Pancreas (tissue), 10 donors: ENCODE data around the gene GBX1. TPM values are rescaled to one million over a fixed set of nuclear protein-coding genes. Genes with fewer than 3 reads are reported as not detected.

Experiments
- ATAC-seq, 4 donors: fragments of 200-7000 bp; cut with Tn5 transposase; one replicate each; pipeline versions ENCODE4 v1.8.0 to v1.9.1; 2020; ENCODE audit warnings: mild to moderate bottlenecking in 4 of 4, moderate library complexity in 4 of 4
- DNase-seq, 6 donors: peaks; one replicate each; pipeline ENCODE4 v3.0.0-alpha.2; 2020
- FAIRE-seq: peaks from 2 replicates; lab custom pipeline; 2012; peaks lifted over from hg19 to GRCh38; lab: Jason Lieb, UNC
- H3K27ac ChIP-seq, 4 donors: fragments of 200-600 bp; sonication (generic); 1 replicate in 3 of 4; 2 replicates in 1 of 4; pipeline versions ENCODE4 v1.5.0 to v1.8.0; 2020
- H3K27me3 ChIP-seq, 4 donors: fragments of 200-600 bp; one replicate each; pipeline ENCODE4 v1.8.0; 2021
- H3K36me3 ChIP-seq, 3 donors: fragments of 200-600 bp; sonication (generic) in 1 of 3; one replicate each; pipeline versions ENCODE4 v1.5.0 to v1.8.0; 2020 to 2021
- H3K4me1 ChIP-seq, 3 donors: fragments of 200-600 bp; one replicate each; pipeline ENCODE4 v1.8.0; 2021
- H3K4me3 ChIP-seq, 4 donors: fragments of 200-600 bp; sonication (generic) in 2 of 4; one replicate each; pipeline versions ENCODE4 v1.5.0 to v1.8.0; 2020 to 2021
- H3K9me3 ChIP-seq, 4 donors: fragments of 200-600 bp; one replicate each; pipeline ENCODE4 v1.8.0; 2021
- CTCF ChIP-seq, 4 donors: fragments of 200-600 bp; sonication (generic) in 3 of 4; IDR thresholded peaks; one replicate each; pipeline versions ENCODE4 v1.5.0 to v1.8.0; 2021; ENCODE audit warnings: antibody characterized with exemption in 4 of 4
- WGBS, 2 donors: extraction: QIAGEN DNeasy Blood & Tissue Kit; methylation state at CpG; one replicate each; pipeline ENCODE4 v1.1.7; 2013; 5-methylcytosine and 5-hydroxymethylcytosine counted together
- intact Hi-C, 3 donors: fragments of 100-400 bp; cut with DNase I; formaldehyde crosslinking; loops; one replicate each; pipeline versions ENCODE4 v1.11.1 to v1.14.2; 2022
- polyA plus RNA-seq, 2 donors: library from polyadenylated mRNA; stranded (reverse); fragments of 200-250 nt; gene quantifications; one replicate each; pipeline ENCODE4 v1.2.3, GENCODE V29; 2013
- total RNA-seq, 6 donors: library from RNA; stranded (reverse); fragmentation: NEBNext Ultra II Directional in 4 of 6; extraction: Animal tissue kit (Norgen Biotek cat#: 25700) in 4 of 6; gene quantifications; one replicate each; pipeline versions ENCODE4 v1.2.1 to v1.2.4, GENCODE V29; 2021 to 2023
- donor health status: healthy with polysubstance abuse.
- donor health status: DM: no; HTN: no; CAD: no; lungs with moderate emphysema.
- donor health status: DM: no; HTN: no; CAD: no.
- donor health status: control.
- donor health status: control.
- donor health status: Bipolar disorder and iron deficiency.
- donor health status: DM: yes; HTN: yes; CAD: no.
- donor health status: DM: no; HTN: no; CAD: no.
- donor health status: DM: no; HTN: no; CAD: no.
- donor health status: DM: yes; HTN: yes; CAD: no.

GBX1 gene
- total and polyA plus RNA-seq, 8 donors = not detected

GRCh38 chr7:151185762-151186639 lies 18.5 kb upstream of the GBX1 start:
- 81 to 89% methylated on average over 16 of the region's 16 CpGs for WGBS, 2 donors
- no peak for FAIRE-seq
- intact Hi-C loops = no loop called here

DNA sequence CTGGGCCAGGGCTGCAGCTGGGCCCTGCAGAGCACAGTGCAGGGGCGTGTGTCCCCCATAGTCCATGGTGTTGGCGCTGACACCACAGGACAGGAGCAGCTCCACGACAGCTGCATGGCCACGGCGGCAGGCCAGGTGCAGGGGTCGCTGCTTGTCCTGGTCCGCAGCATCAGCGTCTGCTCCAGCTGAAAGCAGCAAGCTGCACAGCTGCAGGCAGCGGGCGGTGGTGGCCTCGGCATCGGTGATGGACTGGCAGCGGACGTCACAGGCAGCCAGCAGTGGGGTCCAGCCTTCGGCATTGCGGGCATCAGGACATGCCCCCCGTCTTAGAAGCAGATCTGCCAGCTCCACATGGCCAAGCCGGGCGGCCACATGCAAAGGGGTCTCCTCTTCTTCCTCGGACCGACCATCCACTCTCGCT lies 13.5 kb upstream of the GBX1 start:
- no peak for TF ChIP-seq CTCF (IDR thresholded peaks at IDR 0.05)
- no peaks in the 10 kb centered on the region for H3K36me3 ChIP-seq
- no peak for ATAC-seq
- FAIRE-seq = no peak
- intact Hi-C loops = no loop called here
- no peaks in the 10 kb centered on the region for H3K4me1 ChIP-seq
- H3K27ac ChIP-seq = no peak overlapping the region
- DNase-seq = no peak
- H3K9me3 ChIP-seq = no peaks in the 10 kb centered on the region
- WGBS, 2 donors = 71 to 80% methylated on average over 21 to 22 of the region's 22 CpGs
- no peaks in the 10 kb centered on the region for H3K27me3 ChIP-seq
- no peak overlapping the region for H3K4me3 ChIP-seq

More at GRCh38 chr7:151185762-151186639, 18.5 kb upstream of the GBX1 start:
- ATAC-seq (no peak), DNase-seq (peak in 1 of 6 donors; percentile 17)
- Histone ChIP-seq H3K4me1 (no peaks in the 10 kb centered on the region), H3K27me3 (no peaks in the 10 kb centered on the region), H3K27ac (no peak overlapping the region), H3K36me3 (no peaks in the 10 kb centered on the region), H3K4me3 (no peak overlapping the region), H3K9me3 (no peaks in the 10 kb centered on the region)
- TF ChIP-seq CTCF (IDR thresholded peaks at IDR 0.05) = no peak

DNA sequence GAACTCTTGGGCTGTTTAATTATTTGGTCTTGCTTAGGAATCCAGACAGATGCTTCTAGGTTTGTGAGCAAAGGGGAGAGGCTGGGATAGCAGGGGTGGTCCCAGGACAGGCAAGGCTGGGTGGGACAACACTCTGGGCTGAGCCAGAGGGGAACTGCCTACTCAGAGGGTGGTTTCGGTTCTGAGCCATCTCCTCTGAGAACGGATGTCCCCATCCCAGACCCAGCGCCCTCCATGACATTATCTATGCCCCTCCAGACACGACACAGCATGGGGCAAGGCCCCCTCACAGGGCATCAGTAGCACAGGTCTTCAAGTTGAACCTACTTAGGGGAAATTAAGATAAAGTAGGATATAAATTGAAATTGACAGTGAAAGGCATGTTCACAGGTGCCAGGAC lies 12.5 kb upstream of the GBX1 start:
- WGBS, 2 donors = 61 to 65% methylated on average over 4 of the region's 4 CpGs
- Histone ChIP-seq H3K4me3 (no peak overlapping the region), H3K27ac (no peak overlapping the region), H3K36me3 (no peaks in the 10 kb centered on the region), H3K27me3 (peaks cover 0 to 4% (median 0%) of the 10 kb centered on the region in 4 donors), H3K4me1 (no peaks in the 10 kb centered on the region), H3K9me3 (no peaks in the 10 kb centered on the region)
- ATAC-seq = no peak
- FAIRE-seq = no peak
- intact Hi-C loops = no loop called here
- DNase-seq = no peak
- TF ChIP-seq CTCF (IDR thresholded peaks at IDR 0.05) = no peak

- H3K4me3 ChIP-seq = no peak overlapping the region
- ATAC-seq = no peak
- DNase-seq = no peak
- H3K27me3 ChIP-seq = peaks cover 0 to 5% (median 2%) of the 10 kb centered on the region in 4 donors
- WGBS, 2 donors = 65 to 71% methylated on average over 8 of the region's 8 CpGs
- H3K4me1 ChIP-seq = no peaks in the 10 kb centered on the region
- no peak for FAIRE-seq
- no peaks in the 10 kb centered on the region for H3K36me3 ChIP-seq
- H3K9me3 ChIP-seq = no peaks in the 10 kb centered on the region
- TF ChIP-seq CTCF (IDR thresholded peaks at IDR 0.05) = no peak
- H3K27ac ChIP-seq = no peak overlapping the region
- intact Hi-C loops = no loop called here
Observed at GRCh38 chr7:151179287-151179860, 11.9 kb upstream of the GBX1 start.

- intact Hi-C loops = no loop called here
- H3K27ac ChIP-seq = no peak overlapping the region
- H3K9me3 ChIP-seq = no peaks in the 10 kb centered on the region
- no peak overlapping the region for H3K4me3 ChIP-seq
- no peak for FAIRE-seq
- no peak for DNase-seq
- H3K4me1 ChIP-seq = no peaks in the 10 kb centered on the region
- peaks cover 0 to 9% (median 3%) of the 10 kb centered on the region in 4 donors for H3K27me3 ChIP-seq
- no peak for TF ChIP-seq CTCF (IDR thresholded peaks at IDR 0.05)
- 59 to 66% methylated on average over 2 of the region's 2 CpGs for WGBS, 2 donors
- no peak for ATAC-seq
- H3K36me3 ChIP-seq = no peaks in the 10 kb centered on the region
Observed at GRCh38 chr7:151178831-151179230, 11.3 kb upstream of the GBX1 start.
